H1 (cell line): ENCODE measurements around the gene LURAP1L. TPM values are rescaled to one million over a fixed set of nuclear protein-coding genes. Genes with fewer than 3 reads are reported as not detected.

Experiments used
- BRCA1 ChIP-seq: IDR thresholded peaks from 2 replicates; pipeline ENCODE4 v1.6.1; 2012; ENCODE audit warnings: low read depth, low read length, improper control_type of control experiment
- E2F6 ChIP-seq: IDR thresholded peaks from 2 replicates; pipeline ENCODE4 v1.6.1; 2012; ENCODE audit warnings: inconsistent platforms
- HDAC2 ChIP-seq, 2 experiments: fragments of 300-600 bp in 1 of 2; sonication (generic) in 1 of 2; IDR thresholded peaks; 2 replicates each; pipeline ENCODE4 v1.6.1; 2011 to 2012; ENCODE audit warnings: low read depth in 2 of 2, low read length in 2 of 2, mild to moderate bottlenecking in 2 of 2, moderate library complexity in 2 of 2, borderline replicate concordance in 1 of 2, inconsistent platforms in 1 of 2
- POU5F1 ChIP-seq: IDR thresholded peaks from 2 replicates; pipeline ENCODE4 v1.6.1; 2011; ENCODE audit warnings: low read depth, mild to moderate bottlenecking, low read length, moderate library complexity
- polyA plus RNA-seq, 7 experiments: library from polyadenylated mRNA; depleted of rRNA in 3 of 7; stranded (reverse) in 5 of 7; unstranded in 2 of 7; fragments of >200 nt in 5 of 7; fragments of 200-250 nt in 2 of 7; gene quantifications; 1 replicate in 5 of 7; 2 replicates in 1 of 7; 4 replicates in 1 of 7; pipeline versions ENCODE4 v1.2.1 to v1.2.3, GENCODE V29; 2011 to 2013; ENCODE audit warnings: missing spikeins in 2 of 7, mixed read lengths in 2 of 7
- total RNA-seq: library from RNA; stranded (reverse); fragmentation: NEBNext Ultra II Directional; extraction: Animal tissue kit (Norgen Biotek cat#: 25700); gene quantifications from 2 replicates; pipeline ENCODE4 v1.2.1, GENCODE V29; 2021

LURAP1L gene
- total and polyA plus RNA-seq, 2 of the 8 experiments (the other 6 are each of a cell fraction or from before 2014, with no cell fraction given), result 0.63 to 1.2 TPM

GRCh38 chr9:12730198-12730597 is 44.6 kb upstream of the LURAP1L start (continued):
- TF ChIP-seq POU5F1 (no peak), BRCA1 (no peak), HDAC2 (IDR thresholded peaks at IDR 0.05; ENCODE audit: borderline replicate concordance in 1 of 2, low read depth in 2 of 2, low read length in 2 of 2) (no peak), E2F6 (no peak)
